ENCODE results near the gene HIP1. TPM values are rescaled to one million over a fixed set of nuclear protein-coding genes. Genes with fewer than 3 reads are reported as not detected.
"Not testable (repeated sequence)": the region's sequence is repeated elsewhere in the genome, so short reads cannot be mapped to it uniquely, and the experiment has no call there.

Gene HIP1
- total RNA-seq, 1 donor from 2014 or later, result 19.3 TPM

DNA sequence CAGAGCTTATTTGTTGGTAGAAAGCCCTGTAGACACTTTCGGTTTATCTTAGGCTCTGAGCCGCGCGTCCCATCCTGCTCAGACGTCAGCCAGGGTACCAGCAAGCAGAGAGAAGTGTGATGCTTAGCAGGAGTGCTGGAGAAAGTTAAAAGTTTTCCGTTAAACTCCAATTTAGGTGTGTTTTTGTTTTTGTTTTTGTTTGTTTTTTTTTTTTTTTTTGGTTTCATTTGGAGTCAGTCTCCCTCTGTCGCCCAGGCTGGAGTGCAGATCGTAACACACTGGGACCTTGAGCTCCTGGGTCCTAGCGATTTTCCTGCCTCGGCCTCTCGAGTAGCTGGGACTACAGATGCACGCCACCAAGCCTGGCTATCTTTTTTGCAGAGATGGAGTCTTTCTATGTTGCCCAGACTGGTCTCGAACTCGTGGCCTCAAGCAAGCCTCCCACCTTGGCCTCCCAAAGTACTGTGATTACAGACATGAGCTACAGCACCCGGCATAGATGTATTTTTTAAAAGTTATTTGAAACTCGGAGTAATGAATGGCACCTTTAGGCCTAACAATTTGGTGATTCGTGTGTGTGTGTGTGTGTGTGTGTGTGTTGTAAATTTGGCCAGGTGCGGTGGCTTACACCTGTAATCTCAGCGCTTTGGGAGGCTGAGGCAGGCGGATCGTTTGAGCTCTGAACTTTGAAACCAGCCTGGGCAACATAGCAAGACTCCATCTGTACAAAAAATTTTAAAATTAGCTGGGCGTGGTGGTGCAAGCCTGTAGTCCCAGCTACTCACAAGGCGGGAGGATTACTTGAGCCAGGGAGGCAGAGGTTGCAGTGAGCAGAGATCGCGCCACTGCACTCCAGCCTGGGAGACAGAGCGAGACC lies 1.3 kb upstream of the HIP1 start:
- DNase-seq (ENCODE audit: low spot score), result peak; percentile 46

GRCh38 chr7:75738975-75739795 lies 444 bp upstream of the HIP1 start:
- peak; percentile 99 for DNase-seq (ENCODE audit: low spot score)

- no peak for DNase-seq (ENCODE audit: low spot score)
These were observed 711 bp downstream of the HIP1 start for GRCh38 chr7:75737856-75738603.

DNA sequence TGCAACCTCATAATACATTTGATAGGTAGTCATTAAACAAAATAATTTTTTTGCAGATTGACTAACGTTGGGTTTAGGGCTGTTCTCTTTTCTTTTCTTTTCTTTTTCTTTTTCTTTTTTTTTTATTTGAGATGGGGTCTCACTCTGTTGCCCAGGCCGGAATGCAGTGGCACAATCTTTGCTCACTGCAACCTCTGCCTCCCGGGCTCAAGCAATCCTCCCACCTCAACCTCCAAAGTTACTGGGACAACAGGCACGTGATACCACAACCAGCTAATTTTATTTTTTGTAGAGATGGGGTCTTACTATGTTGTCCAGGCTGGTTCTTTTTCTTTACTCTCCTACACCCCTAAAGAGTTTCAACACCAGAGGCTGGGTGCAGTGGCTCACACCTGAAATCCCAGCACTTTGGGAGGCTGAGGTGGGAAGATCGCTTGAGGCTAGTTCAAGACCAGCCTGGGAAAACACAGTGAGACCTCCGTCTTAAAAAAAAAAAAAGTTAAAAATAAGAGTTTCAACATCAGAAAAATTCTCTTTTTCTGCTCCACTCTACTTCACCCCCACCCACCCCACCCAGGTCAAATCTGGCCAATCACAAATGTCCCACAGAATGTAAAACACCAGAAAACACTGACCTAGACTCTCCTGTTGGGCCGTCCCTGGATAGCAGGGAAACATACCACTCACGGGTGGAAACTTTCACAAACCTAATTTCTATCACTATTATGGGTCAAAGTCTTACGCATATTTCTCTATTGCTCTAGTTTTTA lies 3.0 kb downstream of the HIP1 start:
- DNase-seq (ENCODE audit: low spot score), result no peak

DNA sequence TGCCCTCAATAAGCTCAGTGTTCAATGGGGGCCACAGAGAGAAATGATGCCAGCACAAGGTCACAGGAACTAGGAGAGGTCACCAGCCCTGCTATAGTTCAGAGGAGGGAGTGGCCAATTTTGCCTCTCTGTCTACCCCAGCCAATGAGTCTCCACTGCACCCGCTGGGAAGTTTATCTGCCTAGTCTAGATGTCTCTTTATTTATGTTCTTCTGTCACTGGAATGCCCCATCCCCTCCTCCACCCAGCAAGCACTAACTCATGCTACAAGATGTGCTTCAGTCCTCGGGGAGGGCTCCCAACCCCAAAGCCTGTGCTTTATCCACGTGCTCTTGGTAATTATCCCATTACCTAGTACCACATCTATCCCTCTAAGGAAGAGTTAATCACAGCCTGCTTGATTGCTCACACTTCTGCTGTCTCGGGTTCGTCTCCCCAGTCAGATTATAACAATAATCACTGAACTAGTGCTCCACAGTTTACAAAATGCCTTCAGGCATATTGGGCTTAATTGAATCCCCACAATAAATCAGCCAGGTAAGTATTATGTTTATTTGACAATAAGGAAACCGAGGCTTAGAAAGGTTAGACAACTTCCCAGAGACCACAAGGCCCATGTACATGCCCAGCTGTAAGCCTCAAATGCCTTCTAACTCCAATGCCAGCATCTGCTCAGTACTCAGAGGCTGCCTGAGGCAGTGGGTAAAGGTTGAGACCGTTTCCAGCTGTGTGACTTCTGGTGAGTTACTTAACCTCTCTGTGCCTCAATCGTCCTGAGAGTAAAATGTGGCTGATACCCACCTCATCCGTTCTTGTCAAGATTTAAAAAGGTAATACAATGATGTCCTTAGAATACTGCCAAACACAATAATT lies 3.9 kb downstream of the HIP1 start:
- DNase-seq (ENCODE audit: low spot score), result no peak

- no peak for DNase-seq (ENCODE audit: low spot score)
These were observed 5.7 kb downstream of the HIP1 start for GRCh38 chr7:75732764-75733630.

- DNase-seq (ENCODE audit: low spot score), result no peak
These were observed 6.7 kb downstream of the HIP1 start for GRCh38 chr7:75732016-75732521.

- DNase-seq (ENCODE audit: low spot score), result no peak
These were observed 8.9 kb downstream of the HIP1 start for GRCh38 chr7:75729851-75730274.

DNA sequence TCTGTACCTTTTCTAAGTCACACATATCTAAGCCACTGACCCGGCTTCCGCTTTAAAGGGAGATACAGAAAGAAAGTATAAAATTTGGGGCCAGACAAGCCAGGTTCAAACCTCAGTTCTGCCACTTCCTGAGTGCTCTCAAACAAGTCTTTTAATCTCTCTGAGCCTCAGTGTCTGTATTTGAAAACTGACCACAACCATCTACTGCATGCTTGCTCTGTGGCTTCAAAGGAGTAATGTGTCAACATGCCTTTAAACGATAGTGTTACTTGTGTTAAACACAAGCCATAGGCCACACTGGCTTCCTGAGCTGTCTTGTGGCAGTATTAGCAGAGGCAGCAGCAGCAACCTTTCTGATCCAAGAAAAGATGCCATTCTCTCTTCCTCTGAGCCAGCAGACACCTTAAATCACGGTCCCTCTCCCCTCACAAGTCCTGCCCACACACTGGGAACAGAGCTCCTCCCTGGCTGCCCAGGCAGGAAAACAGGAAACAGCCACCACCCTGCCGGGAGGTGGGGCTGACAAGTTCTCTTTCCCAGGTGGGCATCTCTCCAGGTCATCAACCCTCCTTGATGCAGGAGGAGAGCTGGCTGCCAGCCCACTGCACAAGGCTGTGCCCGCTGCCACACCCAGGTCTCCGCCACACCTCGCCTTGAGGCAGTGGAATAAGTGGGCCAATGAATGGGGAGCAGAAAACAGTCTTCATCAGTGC lies 10.7 kb downstream of the HIP1 start:
- DNase-seq (ENCODE audit: low spot score), result peak; percentile 86

GRCh38 chr7:75727351-75727750 lies 11.4 kb downstream of the HIP1 start:
- not testable (repeated sequence) for DNase-seq (ENCODE audit: low spot score)

- no peak for DNase-seq (ENCODE audit: low spot score)
These were observed 13.4 kb downstream of the HIP1 start for GRCh38 chr7:75725306-75725705.

GRCh38 chr7:75723444-75723843 lies 15.3 kb downstream of the HIP1 start:
- no peak for DNase-seq (ENCODE audit: low spot score)

- DNase-seq (ENCODE audit: low spot score), result no peak
These were observed 16.4 kb downstream of the HIP1 start for GRCh38 chr7:75722373-75722772.

GRCh38 chr7:75721922-75722321 lies 16.8 kb downstream of the HIP1 start:
- not testable (repeated sequence) for DNase-seq (ENCODE audit: low spot score)

DNA sequence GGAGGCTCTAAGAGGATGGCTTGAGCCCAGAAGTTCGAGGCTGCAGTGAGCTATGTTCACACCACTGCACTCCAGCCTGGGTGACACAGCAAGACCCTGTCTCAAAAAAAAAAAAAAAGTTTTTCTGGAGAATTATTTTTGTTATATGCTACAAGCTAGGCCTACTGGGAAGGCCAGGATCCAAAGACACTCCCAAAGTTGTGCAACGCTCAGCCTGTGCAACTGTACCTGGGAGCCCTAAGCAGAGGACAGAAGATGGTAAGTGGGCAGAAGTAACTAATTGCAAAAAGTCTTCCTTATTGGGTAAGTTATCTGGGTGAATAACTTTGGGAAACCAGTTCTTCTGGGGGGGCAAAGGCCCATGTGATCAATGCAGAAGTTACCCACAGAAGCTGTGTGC lies 17.3 kb downstream of the HIP1 start:
- DNase-seq (ENCODE audit: low spot score), result no peak

- no peak for DNase-seq (ENCODE audit: low spot score)
These were observed 19.1 kb downstream of the HIP1 start for GRCh38 chr7:75719626-75720025.

DNA sequence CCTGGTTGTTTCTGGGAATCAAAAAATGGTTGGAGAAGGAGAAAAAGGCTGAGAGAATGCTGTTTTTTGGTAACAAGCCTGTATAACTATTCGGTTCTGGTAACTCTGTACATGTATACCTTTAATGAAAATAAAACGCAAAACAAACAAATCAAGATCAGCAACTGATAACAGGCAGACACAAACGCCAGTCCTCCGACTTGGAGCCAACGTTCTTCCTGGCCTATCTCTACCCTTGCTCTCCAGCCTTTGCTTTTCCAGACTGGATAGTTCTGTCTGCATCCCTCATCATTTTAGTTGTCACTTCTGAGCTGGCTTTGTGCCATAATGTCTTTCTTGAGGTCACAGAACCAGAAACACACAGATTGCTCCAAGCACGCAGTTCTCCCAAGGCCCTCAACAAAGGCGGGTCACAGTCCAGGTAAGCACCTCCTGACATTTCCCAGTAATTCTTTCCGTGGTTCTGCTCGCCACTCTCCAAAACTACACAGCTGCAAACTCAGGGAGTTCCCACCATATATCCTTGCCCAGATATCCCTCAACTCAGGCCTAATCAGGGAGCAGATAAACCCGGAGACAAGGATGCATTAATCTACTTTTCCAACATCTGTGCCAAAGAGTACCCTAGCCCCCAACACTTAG lies 20.2 kb downstream of the HIP1 start:
- DNase-seq (ENCODE audit: low spot score), result no peak

GRCh38 chr7:75717746-75718145 lies 21.0 kb downstream of the HIP1 start:
- not testable (repeated sequence) for DNase-seq (ENCODE audit: low spot score)
